Panc1 (cell line): ENCODE data around the gene SF3A1.

Source experiments
- CTCF ChIP-seq: fragments of 450-650 bp; IDR thresholded peaks from 2 replicates; pipeline ENCODE4 v1.5.1; 2017; ENCODE audit warnings: mild to moderate bottlenecking
- POLR2AphosphoS5 ChIP-seq: IDR thresholded peaks from 2 replicates; pipeline ENCODE4 v1.6.1; 2012; ENCODE audit warnings: mild to moderate bottlenecking, low read depth, low read length, moderate library complexity
- REST ChIP-seq, 2 experiments: IDR thresholded peaks; 2 replicates each; pipeline ENCODE4 v1.6.1; 2011 to 2012; ENCODE audit warnings: low read depth in 2 of 2, control low read depth in 1 of 2, low read length in 1 of 2, mild to moderate bottlenecking in 1 of 2, moderate library complexity in 1 of 2; ENCODE audit not compliant: insufficient read depth in 1 of 2
- SIN3A ChIP-seq: IDR thresholded peaks from 2 replicates; pipeline ENCODE4 v1.6.1; 2012; ENCODE audit warnings: low read depth, mild to moderate bottlenecking, low read length, moderate library complexity, borderline replicate concordance; ENCODE audit not compliant: insufficient read depth

- no peak for TF ChIP-seq CTCF
- no peak for TF ChIP-seq SIN3A
- TF ChIP-seq POLR2AphosphoS5 = no peak
- no peak for TF ChIP-seq REST (IDR thresholded peaks at IDR 0.05; ENCODE audit: insufficient read depth in 1 of 2, low read depth in 2 of 2, low read length in 1 of 2)
These were observed 49.6 kb downstream of the SF3A1 start for GRCh38 chr22:30307041-30307574.
